Colonic mucosa (tissue), 4 donors: ENCODE data around the gene CCSER2. TPM values are rescaled to one million over a fixed set of nuclear protein-coding genes. Genes with fewer than 3 reads are reported as not detected.
"Not testable (repeated sequence)": the region's sequence is repeated elsewhere in the genome, so short reads cannot be mapped to it uniquely, and the experiment has no call there.

Experiments
- DNase-seq: peaks from one replicate; pipeline ENCODE4 v3.0.0-alpha.2; 2020
- H3K27ac ChIP-seq: fragments of 200-600 bp; one replicate; pipeline ENCODE4 v1.8.0; 2021
- H3K27me3 ChIP-seq: fragments of 200-600 bp; one replicate; pipeline ENCODE4 v1.8.0; 2021
- H3K36me3 ChIP-seq: fragments of 200-600 bp; one replicate; pipeline ENCODE4 v1.8.0; 2021
- H3K4me1 ChIP-seq: fragments of 200-600 bp; one replicate; pipeline ENCODE4 v1.8.0; 2021; ENCODE audit warnings: mild to moderate bottlenecking
- H3K4me3 ChIP-seq: fragments of 200-600 bp; one replicate; pipeline ENCODE4 v1.8.0; 2021
- H3K9ac ChIP-seq, 2 donors: one replicate each; pipeline ENCODE4 v1.7.0; 2013; ENCODE audit warnings: control low read depth in 2 of 2, low read depth in 2 of 2, low read length in 2 of 2
- H3K9me3 ChIP-seq: fragments of 200-600 bp; one replicate; pipeline ENCODE4 v1.8.0; 2021
- CTCF ChIP-seq: fragments of 200-600 bp; IDR thresholded peaks from one replicate; pipeline ENCODE4 v1.8.0; 2022; ENCODE audit warnings: antibody characterized with exemption, mild to moderate bottlenecking
- intact Hi-C: fragments of 100-400 bp; cut with DNase I; formaldehyde crosslinking; loops from one replicate; pipeline ENCODE4 v1.14.1; 2022
- total RNA-seq, 2 donors: library from RNA; stranded (reverse); fragmentation: NEBNext Ultra II Directional in 1 of 2; extraction: Animal tissue kit (Norgen Biotek cat#: 25700) in 1 of 2; gene quantifications; one replicate each; pipeline ENCODE4 v1.2.1, GENCODE V29; 2021
- donor health status: healthy.
- donor health status: DM: no; HTN: no; CAD: no.
- donor health status: DM: no; HTN: no; CAD: no.

Gene CCSER2
- total RNA-seq, 2 donors from 2014 or later = 33.7 to 64.5 TPM

- intact Hi-C loops = no loop called here
- Histone ChIP-seq H3K27ac (no peak overlapping the region), H3K27me3 (no peaks in the 10 kb centered on the region), H3K36me3 (no peaks in the 10 kb centered on the region), H3K4me1 (no peaks in the 10 kb centered on the region), H3K4me3 (no peak overlapping the region), H3K9me3 (no peaks in the 10 kb centered on the region), H3K9ac (no peak overlapping the region)
- DNase-seq = no peak
- no peak for TF ChIP-seq CTCF
Measured at GRCh38 chr10:84447701-84448400, 119.5 kb downstream of the CCSER2 start.

- H3K27me3 ChIP-seq, intact Hi-C loops, H3K9me3 ChIP-seq, H3K27ac ChIP-seq, H3K36me3 ChIP-seq, H3K4me3 ChIP-seq, DNase-seq, H3K4me1 ChIP-seq, H3K9ac ChIP-seq: not testable (repeated sequence)
Measured at GRCh38 chr10:84449351-84449750, 121.0 kb downstream of the CCSER2 start.

GRCh38 chr10:84452003-84452402, 123.6 kb downstream of the CCSER2 start:
- no peaks in the 10 kb centered on the region for H3K9me3 ChIP-seq
- no peak for DNase-seq
- intact Hi-C loops = no loop called here
- no peak overlapping the region for H3K27ac ChIP-seq
- no peaks in the 10 kb centered on the region for H3K36me3 ChIP-seq
- no peak overlapping the region for H3K4me3 ChIP-seq
- TF ChIP-seq CTCF = no peak
- no peaks in the 10 kb centered on the region for H3K4me1 ChIP-seq
- no peak overlapping the region for H3K9ac ChIP-seq
- no peaks in the 10 kb centered on the region for H3K27me3 ChIP-seq

- Histone ChIP-seq H3K27ac (no peak overlapping the region), H3K9ac (no peak overlapping the region), H3K9me3 (no peaks in the 10 kb centered on the region), H3K36me3 (no peaks in the 10 kb centered on the region), H3K27me3 (no peaks in the 10 kb centered on the region), H3K4me1 (no peaks in the 10 kb centered on the region), H3K4me3 (no peak overlapping the region)
- intact Hi-C loops = no loop called here
- no peak for DNase-seq
- no peak for TF ChIP-seq CTCF
Measured at GRCh38 chr10:84453303-84453702, 124.9 kb downstream of the CCSER2 start.

- intact Hi-C loops = no loop called here
- Histone ChIP-seq H3K4me1 (no peaks in the 10 kb centered on the region), H3K4me3 (no peak overlapping the region), H3K9ac (no peak overlapping the region), H3K27me3 (no peaks in the 10 kb centered on the region), H3K9me3 (no peaks in the 10 kb centered on the region), H3K36me3 (no peaks in the 10 kb centered on the region), H3K27ac (no peak overlapping the region)
- TF ChIP-seq CTCF = no peak
- no peak for DNase-seq
Measured at GRCh38 chr10:84456126-84456525, 127.7 kb downstream of the CCSER2 start.

GRCh38 chr10:84460520-84460919, 132.1 kb downstream of the CCSER2 start:
- no peak for DNase-seq
- no peaks in the 10 kb centered on the region for H3K9me3 ChIP-seq
- no peak overlapping the region for H3K9ac ChIP-seq
- H3K27me3 ChIP-seq = no peaks in the 10 kb centered on the region
- no peaks in the 10 kb centered on the region for H3K36me3 ChIP-seq
- no peak overlapping the region for H3K27ac ChIP-seq
- intact Hi-C loops = no loop called here
- H3K4me3 ChIP-seq = no peak overlapping the region
- TF ChIP-seq CTCF = no peak
- H3K4me1 ChIP-seq = no peaks in the 10 kb centered on the region
